Ishikawa (cell line): ENCODE results near the gene HMX1.

Experiments used
- CEBPB ChIP-seq: IDR thresholded peaks from 2 replicates; pipeline ENCODE4 v1.6.1; 2012
- CREB1 ChIP-seq: IDR thresholded peaks from 2 replicates; pipeline ENCODE4 v1.6.1; 2012; ENCODE audit warnings: low read depth
- EGR1 ChIP-seq: IDR thresholded peaks from 2 replicates; pipeline ENCODE4 v1.6.1; 2012
- EP300 ChIP-seq: IDR thresholded peaks from 2 replicates; pipeline ENCODE4 v1.6.1; 2012; ENCODE audit warnings: borderline replicate concordance
- FOXM1 ChIP-seq: IDR thresholded peaks from 2 replicates; pipeline ENCODE4 v1.6.1; 2012; ENCODE audit warnings: low read depth, borderline replicate concordance
- RAD21 ChIP-seq: IDR thresholded peaks from 2 replicates; pipeline ENCODE4 v1.6.1; 2012; ENCODE audit warnings: low read depth
- TAF1 ChIP-seq: IDR thresholded peaks from 2 replicates; pipeline ENCODE4 v1.6.1; 2012; ENCODE audit warnings: low read depth, mild to moderate bottlenecking
- TEAD4 ChIP-seq: IDR thresholded peaks from 2 replicates; pipeline ENCODE4 v1.6.1; 2012
- YY1 ChIP-seq: IDR thresholded peaks from 2 replicates; pipeline ENCODE4 v1.6.1; 2012; ENCODE audit warnings: low read depth
- TF ChIP-seq, protein P1 (sequence below): IDR thresholded peaks from 2 replicates; pipeline ENCODE4 v1.6.1; 2012; ENCODE audit warnings: low read depth, mild to moderate bottlenecking
- TF ChIP-seq, protein P2 (sequence below): IDR thresholded peaks from 2 replicates; pipeline ENCODE4 v1.6.1; 2012
- TF ChIP-seq, protein P3 (sequence below): IDR thresholded peaks from 2 replicates; pipeline ENCODE4 v1.6.1; 2012

GRCh38 chr4:8908206-8908893 is 36.7 kb upstream of the HMX1 start:
- TF ChIP-seq TEAD4 (no peak), EGR1 (no peak), CREB1 (no peak), YY1 (no peak), TAF1 (no peak), EP300 (no peak), RAD21 (no peak), FOXM1 (no peak), CEBPB (no peak)
- TF ChIP-seq, protein P1, sequence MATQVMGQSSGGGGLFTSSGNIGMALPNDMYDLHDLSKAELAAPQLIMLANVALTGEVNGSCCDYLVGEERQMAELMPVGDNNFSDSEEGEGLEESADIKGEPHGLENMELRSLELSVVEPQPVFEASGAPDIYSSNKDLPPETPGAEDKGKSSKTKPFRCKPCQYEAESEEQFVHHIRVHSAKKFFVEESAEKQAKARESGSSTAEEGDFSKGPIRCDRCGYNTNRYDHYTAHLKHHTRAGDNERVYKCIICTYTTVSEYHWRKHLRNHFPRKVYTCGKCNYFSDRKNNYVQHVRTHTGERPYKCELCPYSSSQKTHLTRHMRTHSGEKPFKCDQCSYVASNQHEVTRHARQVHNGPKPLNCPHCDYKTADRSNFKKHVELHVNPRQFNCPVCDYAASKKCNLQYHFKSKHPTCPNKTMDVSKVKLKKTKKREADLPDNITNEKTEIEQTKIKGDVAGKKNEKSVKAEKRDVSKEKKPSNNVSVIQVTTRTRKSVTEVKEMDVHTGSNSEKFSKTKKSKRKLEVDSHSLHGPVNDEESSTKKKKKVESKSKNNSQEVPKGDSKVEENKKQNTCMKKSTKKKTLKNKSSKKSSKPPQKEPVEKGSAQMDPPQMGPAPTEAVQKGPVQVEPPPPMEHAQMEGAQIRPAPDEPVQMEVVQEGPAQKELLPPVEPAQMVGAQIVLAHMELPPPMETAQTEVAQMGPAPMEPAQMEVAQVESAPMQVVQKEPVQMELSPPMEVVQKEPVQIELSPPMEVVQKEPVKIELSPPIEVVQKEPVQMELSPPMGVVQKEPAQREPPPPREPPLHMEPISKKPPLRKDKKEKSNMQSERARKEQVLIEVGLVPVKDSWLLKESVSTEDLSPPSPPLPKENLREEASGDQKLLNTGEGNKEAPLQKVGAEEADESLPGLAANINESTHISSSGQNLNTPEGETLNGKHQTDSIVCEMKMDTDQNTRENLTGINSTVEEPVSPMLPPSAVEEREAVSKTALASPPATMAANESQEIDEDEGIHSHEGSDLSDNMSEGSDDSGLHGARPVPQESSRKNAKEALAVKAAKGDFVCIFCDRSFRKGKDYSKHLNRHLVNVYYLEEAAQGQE = no peak
- TF ChIP-seq, protein P2, sequence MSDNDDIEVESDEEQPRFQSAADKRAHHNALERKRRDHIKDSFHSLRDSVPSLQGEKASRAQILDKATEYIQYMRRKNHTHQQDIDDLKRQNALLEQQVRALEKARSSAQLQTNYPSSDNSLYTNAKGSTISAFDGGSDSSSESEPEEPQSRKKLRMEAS = no peak
- TF ChIP-seq, protein P3, sequence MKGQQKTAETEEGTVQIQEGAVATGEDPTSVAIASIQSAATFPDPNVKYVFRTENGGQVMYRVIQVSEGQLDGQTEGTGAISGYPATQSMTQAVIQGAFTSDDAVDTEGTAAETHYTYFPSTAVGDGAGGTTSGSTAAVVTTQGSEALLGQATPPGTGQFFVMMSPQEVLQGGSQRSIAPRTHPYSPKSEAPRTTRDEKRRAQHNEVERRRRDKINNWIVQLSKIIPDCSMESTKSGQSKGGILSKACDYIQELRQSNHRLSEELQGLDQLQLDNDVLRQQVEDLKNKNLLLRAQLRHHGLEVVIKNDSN = no peak
